ENCODE data around the gene IL10RB. TPM values are rescaled to one million over a fixed set of nuclear protein-coding genes. Genes with fewer than 3 reads are reported as not detected.

The IL10RB gene
- total and polyA plus RNA-seq, 2 of the 13 experiments (the other 11 are each of a cell fraction or from before 2014, with no cell fraction given): 17.4 to 18.2 TPM

DNA sequence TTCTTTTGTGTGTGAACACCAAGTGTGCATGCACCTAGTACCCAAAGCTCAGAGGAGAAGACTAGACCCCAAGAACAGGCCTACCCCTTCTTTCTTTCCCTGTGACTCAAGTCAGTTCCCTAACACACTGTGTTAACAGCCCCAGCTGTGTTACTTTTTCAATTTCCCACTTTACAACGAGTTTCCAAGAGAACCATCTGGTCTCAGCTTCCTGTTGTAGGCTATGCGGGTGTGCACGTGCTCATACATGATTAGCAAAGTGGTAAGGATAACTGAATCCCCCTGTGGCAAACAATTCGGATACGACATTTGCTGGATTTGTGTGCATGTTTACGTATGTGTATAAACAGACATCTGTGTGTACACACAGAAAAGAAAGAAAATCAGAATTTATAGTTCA, 18.6 kb upstream of the IL10RB start (continued):
- TF ChIP-seq, protein P1, sequence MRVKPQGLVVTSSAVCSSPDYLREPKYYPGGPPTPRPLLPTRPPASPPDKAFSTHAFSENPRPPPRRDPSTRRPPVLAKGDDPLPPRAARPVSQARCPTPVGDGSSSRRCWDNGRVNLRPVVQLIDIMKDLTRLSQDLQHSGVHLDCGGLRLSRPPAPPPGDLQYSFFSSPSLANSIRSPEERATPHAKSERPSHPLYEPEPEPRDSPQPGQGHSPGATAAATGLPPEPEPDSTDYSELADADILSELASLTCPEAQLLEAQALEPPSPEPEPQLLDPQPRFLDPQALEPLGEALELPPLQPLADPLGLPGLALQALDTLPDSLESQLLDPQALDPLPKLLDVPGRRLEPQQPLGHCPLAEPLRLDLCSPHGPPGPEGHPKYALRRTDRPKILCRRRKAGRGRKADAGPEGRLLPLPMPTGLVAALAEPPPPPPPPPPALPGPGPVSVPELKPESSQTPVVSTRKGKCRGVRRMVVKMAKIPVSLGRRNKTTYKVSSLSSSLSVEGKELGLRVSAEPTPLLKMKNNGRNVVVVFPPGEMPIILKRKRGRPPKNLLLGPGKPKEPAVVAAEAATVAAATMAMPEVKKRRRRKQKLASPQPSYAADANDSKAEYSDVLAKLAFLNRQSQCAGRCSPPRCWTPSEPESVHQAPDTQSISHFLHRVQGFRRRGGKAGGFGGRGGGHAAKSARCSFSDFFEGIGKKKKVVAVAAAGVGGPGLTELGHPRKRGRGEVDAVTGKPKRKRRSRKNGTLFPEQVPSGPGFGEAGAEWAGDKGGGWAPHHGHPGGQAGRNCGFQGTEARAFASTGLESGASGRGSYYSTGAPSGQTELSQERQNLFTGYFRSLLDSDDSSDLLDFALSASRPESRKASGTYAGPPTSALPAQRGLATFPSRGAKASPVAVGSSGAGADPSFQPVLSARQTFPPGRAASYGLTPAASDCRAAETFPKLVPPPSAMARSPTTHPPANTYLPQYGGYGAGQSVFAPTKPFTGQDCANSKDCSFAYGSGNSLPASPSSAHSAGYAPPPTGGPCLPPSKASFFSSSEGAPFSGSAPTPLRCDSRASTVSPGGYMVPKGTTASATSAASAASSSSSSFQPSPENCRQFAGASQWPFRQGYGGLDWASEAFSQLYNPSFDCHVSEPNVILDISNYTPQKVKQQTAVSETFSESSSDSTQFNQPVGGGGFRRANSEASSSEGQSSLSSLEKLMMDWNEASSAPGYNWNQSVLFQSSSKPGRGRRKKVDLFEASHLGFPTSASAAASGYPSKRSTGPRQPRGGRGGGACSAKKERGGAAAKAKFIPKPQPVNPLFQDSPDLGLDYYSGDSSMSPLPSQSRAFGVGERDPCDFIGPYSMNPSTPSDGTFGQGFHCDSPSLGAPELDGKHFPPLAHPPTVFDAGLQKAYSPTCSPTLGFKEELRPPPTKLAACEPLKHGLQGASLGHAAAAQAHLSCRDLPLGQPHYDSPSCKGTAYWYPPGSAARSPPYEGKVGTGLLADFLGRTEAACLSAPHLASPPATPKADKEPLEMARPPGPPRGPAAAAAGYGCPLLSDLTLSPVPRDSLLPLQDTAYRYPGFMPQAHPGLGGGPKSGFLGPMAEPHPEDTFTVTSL (CRISPR knock-in tag; IDR thresholded peaks at IDR 0.05; ENCODE audit: borderline replicate concordance): no peak
- TF ChIP-seq, protein P2, sequence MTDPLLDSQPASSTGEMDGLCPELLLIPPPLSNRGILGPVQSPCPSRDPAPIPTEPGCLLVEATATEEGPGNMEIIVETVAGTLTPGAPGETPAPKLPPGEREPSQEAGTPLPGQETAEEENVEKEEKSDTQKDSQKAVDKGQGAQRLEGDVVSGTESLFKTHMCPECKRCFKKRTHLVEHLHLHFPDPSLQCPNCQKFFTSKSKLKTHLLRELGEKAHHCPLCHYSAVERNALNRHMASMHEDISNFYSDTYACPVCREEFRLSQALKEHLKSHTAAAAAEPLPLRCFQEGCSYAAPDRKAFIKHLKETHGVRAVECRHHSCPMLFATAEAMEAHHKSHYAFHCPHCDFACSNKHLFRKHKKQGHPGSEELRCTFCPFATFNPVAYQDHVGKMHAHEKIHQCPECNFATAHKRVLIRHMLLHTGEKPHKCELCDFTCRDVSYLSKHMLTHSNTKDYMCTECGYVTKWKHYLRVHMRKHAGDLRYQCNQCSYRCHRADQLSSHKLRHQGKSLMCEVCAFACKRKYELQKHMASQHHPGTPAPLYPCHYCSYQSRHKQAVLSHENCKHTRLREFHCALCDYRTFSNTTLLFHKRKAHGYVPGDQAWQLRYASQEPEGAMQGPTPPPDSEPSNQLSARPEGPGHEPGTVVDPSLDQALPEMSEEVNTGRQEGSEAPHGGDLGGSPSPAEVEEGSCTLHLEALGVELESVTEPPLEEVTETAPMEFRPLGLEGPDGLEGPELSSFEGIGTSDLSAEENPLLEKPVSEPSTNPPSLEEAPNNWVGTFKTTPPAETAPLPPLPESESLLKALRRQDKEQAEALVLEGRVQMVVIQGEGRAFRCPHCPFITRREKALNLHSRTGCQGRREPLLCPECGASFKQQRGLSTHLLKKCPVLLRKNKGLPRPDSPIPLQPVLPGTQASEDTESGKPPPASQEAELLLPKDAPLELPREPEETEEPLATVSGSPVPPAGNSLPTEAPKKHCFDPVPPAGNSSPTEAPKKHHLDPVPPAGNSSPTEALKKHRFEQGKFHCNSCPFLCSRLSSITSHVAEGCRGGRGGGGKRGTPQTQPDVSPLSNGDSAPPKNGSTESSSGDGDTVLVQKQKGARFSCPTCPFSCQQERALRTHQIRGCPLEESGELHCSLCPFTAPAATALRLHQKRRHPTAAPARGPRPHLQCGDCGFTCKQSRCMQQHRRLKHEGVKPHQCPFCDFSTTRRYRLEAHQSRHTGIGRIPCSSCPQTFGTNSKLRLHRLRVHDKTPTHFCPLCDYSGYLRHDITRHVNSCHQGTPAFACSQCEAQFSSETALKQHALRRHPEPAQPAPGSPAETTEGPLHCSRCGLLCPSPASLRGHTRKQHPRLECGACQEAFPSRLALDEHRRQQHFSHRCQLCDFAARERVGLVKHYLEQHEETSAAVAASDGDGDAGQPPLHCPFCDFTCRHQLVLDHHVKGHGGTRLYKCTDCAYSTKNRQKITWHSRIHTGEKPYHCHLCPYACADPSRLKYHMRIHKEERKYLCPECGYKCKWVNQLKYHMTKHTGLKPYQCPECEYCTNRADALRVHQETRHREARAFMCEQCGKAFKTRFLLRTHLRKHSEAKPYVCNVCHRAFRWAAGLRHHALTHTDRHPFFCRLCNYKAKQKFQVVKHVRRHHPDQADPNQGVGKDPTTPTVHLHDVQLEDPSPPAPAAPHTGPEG (CRISPR knock-in tag; IDR thresholded peaks at IDR 0.05): no peak
- TF ChIP-seq ZNF484 (CRISPR knock-in tag; IDR thresholded peaks at IDR 0.05; ENCODE audit: borderline replicate concordance, low read depth) (no peak), PRPF4 (IDR thresholded peaks at IDR 0.05; ENCODE audit: low read depth, low read length, poor library complexity, severe bottlenecking) (no peak), NFIC (IDR thresholded peaks at IDR 0.05; ENCODE audit: low read length) (no peak)
